ENCODE data around the gene RBBP5.

The RBBP5 gene

GRCh38 chr1:205128050-205128449, 6.3 kb upstream of the RBBP5 start:
- no peak for DNase-seq

DNA sequence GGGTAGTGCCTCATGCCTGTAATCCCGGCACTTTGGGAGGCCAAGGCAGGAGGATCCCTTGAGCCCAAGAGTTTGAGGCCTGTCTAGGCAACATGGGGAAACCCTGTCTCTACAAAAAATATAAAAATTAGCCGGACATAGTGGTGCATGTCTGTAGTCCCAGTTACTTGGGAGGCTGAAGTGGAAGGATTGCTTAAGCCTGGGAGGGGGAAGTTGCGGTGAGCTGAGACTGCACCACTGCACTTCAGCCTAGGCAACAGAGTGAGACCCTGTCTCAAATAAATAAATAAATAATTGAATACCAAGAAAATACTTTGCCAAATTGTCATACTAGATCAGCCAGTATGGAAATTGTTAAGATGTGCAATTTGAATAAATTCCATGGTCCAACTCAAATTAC, 5.9 kb upstream of the RBBP5 start:
- DNase-seq, result no peak

DNA sequence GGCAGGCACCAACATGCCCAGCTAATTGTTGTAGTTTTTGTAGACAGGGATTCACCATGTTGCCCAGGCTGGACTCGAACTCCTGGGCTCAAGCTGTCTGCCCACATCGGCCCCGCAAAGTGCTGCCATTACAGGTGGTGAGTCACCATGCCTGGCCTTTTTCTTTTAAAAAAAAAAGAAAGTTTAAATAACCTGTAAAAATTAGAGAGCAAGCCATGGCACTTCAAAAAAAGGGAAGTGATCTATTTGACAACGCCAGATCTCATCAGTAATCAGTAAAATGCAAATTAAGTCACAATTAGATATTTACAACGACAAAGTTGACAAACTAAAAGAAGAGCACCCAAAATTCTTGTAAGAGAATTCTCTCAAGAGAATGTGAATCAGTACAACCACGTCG, 2.9 kb upstream of the RBBP5 start:
- DNase-seq, result no peak

DNA sequence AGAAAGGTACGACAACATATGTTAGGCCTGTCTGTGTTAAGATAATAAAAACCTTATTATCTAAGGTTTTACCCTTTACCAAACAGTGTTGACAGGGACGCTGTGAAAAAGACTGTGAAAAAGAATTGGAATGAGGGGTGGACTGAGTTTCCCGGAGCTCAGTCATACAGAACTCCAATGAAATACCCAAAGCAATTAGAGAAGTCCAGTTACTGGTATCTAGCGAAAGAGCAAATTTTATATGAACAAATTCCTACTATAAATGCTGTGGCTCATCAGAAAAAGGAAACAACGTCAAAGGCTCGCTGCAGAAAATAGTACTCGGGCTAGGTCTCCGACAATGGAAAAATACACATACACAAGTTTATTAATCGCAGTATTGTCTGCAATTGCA, 708 bp upstream of the RBBP5 start:
- DNase-seq, result no peak

- DNase-seq, result no peak
Observed at GRCh38 chr1:205118752-205119151, 3.0 kb downstream of the RBBP5 start.

DNA sequence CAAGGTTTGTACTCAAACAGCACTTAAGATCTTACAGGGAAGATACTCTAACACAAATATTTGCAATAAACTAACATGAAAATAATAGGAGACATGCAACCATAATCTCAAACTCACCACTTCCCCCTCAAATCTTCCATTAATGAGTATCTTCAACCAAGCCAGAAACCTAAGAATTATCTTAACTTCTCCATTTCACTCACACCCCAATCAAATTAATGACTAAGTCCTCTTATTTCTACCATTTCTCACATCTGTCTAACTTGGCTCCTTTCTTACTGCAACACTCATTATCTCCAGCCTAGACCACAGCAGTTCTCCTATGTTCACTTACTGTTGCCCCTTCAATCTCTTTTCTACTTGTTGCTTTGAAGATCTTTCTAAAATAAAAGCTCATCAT, 10.4 kb downstream of the RBBP5 start:
- DNase-seq, result no peak

DNA sequence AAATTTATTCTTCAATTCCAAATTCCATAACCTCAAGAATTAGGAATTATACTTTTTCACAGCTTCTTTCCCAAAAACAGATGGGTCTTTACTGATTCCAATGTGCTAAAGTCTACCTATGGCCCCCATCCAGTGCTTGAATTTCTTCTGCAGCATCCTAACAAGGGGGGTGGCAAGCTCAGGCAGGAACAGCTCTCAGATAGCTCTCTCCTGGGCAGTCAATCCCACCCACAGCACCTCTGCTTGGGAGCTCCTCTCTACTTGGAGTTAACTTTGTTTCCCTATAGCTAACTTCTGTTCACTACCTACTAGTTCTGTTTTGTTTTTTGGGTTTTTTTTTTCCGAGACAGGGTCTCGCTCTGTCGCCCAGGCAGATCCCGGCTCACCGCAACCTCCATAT, 12.1 kb downstream of the RBBP5 start:
- no peak for DNase-seq

DNA sequence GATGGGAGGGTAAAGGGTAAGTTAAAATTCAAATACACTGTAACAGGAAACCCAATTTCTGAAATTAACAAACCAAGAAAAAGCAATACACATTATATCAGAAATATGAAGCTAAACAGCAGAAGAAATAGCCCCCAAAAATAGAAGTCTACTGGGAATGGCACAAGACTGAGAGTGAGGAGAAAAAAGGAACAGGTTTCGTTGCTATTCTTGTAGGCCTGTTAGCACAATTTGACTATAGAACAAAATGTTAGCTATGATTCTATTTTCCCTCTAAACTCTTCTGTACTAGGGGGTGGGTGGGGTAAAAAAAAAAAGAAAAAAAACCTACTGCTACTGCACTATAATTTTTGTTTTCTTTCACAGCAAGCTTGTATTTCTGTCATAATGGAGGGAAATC, 12.5 kb downstream of the RBBP5 start:
- no peak for DNase-seq

DNA sequence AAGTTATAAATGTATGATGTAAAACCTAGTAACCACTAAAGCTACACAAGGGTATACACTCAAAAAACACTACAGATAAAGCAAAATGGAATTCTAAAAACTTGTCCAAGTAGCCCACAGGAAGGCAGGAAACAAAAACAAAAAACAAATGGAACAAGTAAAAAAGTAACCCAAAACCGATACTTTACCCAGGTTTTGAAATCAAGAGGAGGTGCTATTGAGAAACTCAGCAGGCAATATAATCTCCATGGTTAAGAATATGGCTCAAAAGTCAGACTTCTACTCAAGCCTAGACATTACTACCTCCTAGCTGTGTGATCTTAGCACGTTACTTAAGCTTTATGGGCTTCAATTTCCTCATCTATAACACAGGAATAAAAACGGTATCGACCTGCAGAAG, 13.3 kb downstream of the RBBP5 start:
- no peak for DNase-seq

- no peak for DNase-seq
Observed at GRCh38 chr1:205107327-205107726, 14.5 kb downstream of the RBBP5 start.

- no peak for DNase-seq
Observed at GRCh38 chr1:205102404-205102803, 19.4 kb downstream of the RBBP5 start.

DNA sequence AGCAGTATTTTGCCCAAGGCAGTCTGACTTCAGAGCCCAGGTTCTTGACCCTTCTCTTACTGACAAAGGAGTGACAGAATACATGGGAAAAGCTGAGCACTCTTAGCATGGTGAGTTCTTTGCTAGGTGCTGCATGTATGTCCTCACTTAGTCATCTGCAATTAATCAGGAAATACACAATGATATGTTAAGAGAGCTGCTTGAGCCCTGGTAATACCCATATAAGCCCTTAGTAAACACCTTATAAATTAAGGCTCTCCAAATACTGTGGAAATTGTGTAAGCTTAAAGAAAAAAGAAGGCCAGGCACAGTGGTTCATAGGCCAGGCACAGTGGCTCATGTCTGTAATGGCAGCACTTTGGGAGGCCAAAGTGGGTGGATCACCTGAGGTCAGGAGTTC, 23.5 kb downstream of the RBBP5 start:
- no peak for DNase-seq

DNA sequence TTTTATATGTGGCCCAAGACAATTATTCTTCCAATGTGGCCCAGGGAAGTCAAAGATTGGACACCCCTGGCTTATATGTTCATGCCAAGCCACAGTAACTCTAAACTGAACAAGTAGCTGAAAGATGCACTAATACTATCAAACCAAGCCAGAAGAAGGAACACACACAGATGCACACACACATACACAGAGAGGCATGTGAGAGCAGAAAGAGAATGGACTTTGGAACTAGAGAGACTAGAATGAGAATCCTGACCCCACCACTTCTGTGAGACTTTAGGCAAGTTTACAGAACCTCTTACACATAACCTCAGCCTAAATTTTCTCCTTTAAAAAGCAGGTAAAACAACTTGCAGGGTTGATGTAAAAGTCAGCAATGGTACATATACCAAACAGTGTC, 26.4 kb downstream of the RBBP5 start:
- no peak for DNase-seq

DNA sequence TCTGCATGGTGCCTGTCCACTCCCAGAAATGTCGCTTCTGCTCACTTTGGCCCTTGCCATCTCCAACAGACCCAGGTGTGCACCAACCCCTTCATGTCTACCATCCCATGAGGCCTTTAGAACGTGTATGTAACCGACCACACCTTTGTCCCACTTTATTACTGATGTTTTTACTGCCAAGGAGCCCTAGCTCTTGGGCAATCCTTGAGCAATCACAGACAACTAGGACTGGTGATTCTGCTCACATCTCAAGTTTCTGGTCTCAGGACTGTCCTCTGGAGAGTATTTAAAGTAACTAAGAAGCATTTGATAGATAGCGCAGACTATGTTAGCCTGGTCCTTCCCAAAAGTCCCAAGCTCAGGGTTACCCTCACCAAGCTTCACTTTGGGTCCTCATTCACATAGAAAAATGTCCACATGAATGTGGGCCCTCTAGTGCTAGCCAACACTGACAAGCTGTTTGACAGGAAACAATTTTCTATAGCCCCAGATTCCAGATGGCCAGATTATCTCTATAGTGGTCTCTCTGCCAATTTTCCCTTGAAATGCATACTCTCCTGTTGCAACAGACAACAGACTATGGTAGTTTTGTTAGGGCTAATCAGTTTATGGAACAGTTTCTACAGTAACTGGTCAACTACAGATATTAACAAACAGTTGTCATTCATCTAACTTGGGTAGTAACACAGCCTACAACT, 30.6 kb downstream of the RBBP5 start:
- DNase-seq, result no peak

GRCh38 chr1:205088341-205088740, 33.4 kb downstream of the RBBP5 start:
- DNase-seq, result no peak

DNA sequence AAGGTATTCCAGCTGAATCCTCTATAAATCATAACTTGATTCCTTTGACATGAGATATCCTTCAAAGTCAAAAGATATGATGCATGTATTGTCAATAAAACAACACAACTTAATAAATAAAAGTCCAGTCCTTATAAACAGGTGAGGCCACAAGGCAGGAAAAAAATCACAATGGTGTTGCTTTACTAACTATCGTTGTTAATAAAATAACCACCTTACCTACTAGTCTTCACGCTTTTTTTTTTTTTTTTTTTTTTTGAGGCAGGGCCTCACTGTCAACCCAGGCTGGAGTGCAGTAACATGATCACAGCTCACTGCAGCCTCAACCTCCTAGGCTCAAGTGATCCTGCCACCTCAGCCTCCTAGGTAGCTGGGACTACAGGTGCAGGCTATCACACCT, 37.4 kb downstream of the RBBP5 start, which contains the start of gene TMEM81:
TMEM81 (minus strand) TSS at position 101 of the 400 bp plus-strand sequence. CDS start 140 bp downstream, outside the sequence.
- DNase-seq, result no peak

DNA sequence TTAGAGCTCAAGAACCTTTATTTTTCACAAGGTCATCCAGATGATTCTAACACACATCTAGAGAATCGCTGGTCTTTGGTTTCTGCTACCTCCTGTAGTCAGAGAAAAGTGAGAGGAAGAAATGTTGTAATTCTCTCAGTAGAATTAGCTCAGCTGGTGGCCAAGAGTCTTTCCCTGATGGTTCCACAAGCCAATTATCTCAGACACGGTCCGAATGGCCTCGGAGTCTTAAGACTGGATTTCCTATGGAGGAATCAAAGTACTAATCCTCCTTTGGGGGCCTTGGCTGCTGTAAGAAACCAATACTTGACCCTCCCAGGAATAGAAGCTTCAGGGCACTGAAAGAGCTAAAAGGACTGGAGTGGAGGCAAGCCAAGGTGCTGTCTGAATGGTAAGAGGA, 39.3 kb downstream of the RBBP5 start:
- DNase-seq, result no peak

DNA sequence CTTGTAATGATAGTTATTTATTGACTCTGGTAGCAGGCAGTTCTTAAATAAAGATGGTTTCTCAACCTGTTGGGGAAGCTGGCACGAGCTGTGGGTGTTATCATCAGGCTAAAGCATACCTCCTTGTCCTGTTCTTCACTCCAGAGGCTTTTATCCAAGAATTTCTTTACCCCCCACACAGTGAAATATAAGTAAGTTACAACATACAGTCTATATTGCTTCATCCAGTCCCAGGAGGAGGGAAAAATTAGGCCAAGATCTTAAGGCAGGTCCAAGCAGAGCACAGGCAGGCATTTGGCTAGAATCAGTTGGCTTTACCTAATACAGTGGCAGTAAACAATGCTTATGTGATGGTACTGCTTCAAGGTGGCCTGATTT, 43.9 kb downstream of the RBBP5 start:
- no peak for DNase-seq

- DNase-seq, result no peak
Observed at GRCh38 chr1:205077158-205077933, 44.4 kb downstream of the RBBP5 start.

DNA sequence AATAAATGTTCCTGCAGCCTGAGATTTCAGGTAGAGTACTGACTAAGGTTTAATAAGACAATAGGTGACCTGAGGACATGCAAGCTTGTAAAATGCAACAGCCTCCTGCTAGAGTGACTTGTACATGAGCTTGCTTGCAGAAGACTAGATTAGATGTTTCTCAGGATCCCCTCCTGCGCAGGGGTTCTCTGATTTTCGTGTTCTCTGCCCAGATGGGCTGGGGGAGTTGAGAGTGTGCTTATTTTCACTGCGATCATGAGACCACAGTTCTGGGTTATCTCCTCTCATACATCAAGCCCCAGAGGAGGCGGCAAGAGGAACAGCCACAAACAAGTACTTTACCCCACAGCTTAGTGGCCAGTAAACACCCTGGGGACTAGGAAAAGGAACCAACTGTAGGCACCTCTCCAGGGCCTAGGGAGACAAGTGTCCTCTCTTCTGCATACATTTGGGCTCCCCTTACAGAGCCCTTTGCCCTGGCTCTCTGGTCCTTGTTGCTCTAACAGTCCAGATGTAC, 45.5 kb downstream of the RBBP5 start:
- DNase-seq, result no peak

- no peak for DNase-seq
Observed at GRCh38 chr1:205075642-205076155, 46.1 kb downstream of the RBBP5 start.

GRCh38 chr1:205074513-205074912, 47.3 kb downstream of the RBBP5 start:
- DNase-seq, result no peak

DNA sequence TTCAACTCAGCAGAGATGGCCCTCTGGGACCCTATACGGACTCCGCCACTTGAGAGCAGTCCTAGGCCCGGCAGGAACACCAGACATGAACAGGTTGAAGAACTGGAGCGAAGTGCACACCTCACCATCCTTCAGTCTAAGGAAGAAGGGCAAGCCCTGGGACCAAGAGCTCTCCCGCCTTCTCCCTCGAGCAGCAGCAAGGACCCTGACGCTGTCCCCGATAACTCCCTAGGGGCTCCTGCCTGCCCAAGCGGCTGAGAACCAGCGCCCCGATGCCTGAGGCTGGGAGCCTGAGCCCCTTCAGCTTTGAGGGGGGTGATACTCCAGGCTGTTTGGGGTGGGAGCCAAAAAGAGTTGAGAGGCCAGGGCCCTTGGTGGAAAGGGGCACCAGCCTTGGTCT, 47.7 kb downstream of the RBBP5 start:
- DNase-seq, result no peak

DNA sequence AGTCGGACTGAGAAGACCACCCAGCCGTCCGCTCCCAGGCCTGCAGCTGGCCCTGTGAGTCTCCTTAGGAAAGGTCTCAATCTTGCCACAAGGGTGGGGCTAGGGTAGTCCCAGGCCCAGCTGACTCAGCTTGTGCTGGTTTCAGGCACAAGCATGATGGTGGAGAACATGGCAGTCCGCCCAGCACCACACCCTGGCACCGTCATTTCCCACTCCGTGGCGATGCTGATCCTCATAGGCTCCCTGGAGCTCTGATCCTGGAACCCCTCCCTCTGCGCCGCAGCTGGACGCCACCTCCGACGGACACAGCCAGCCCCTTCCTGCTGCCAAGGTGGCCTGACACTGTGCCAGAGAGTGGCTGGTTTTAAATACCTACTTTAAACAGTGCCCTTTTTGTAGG, 48.3 kb downstream of the RBBP5 start:
- DNase-seq, result no peak
